Measurements from ENCODE around the gene RAB3GAP1. TPM values are rescaled to one million over a fixed set of nuclear protein-coding genes. Genes with fewer than 3 reads are reported as not detected.
"Not testable (repeated sequence)": the region's sequence is repeated elsewhere in the genome, so short reads cannot be mapped to it uniquely, and the experiment has no call there.

The RAB3GAP1 gene
- total RNA-seq, 1 donor from 2014 or later: 46.7 TPM

- Mint-ChIP-seq H3K4me1 (ENCODE audit: unreplicated experiment) (peaks cover 4% of the 10 kb centered on the region), H3K36me3 (ENCODE audit: unreplicated experiment) (peaks cover 15% of the 10 kb centered on the region), H3K27me3 (ENCODE audit: unreplicated experiment) (no peaks in the 10 kb centered on the region), H3K27ac (ENCODE audit: unreplicated experiment) (no peak overlapping the region), H3K4me3 (ENCODE audit: unreplicated experiment) (no peak overlapping the region), H3K9me3 (ENCODE audit: unreplicated experiment) (no peaks in the 10 kb centered on the region)
- TF ChIP-seq, protein P1, sequence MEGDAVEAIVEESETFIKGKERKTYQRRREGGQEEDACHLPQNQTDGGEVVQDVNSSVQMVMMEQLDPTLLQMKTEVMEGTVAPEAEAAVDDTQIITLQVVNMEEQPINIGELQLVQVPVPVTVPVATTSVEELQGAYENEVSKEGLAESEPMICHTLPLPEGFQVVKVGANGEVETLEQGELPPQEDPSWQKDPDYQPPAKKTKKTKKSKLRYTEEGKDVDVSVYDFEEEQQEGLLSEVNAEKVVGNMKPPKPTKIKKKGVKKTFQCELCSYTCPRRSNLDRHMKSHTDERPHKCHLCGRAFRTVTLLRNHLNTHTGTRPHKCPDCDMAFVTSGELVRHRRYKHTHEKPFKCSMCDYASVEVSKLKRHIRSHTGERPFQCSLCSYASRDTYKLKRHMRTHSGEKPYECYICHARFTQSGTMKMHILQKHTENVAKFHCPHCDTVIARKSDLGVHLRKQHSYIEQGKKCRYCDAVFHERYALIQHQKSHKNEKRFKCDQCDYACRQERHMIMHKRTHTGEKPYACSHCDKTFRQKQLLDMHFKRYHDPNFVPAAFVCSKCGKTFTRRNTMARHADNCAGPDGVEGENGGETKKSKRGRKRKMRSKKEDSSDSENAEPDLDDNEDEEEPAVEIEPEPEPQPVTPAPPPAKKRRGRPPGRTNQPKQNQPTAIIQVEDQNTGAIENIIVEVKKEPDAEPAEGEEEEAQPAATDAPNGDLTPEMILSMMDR (IDR thresholded peaks at IDR 0.05): no peak
- no peak for DNase-seq (ENCODE audit: extremely low spot score, unreplicated experiment)
Measured at GRCh38 chr2:135099802-135100483, 47.9 kb downstream of the RAB3GAP1 start.

DNA sequence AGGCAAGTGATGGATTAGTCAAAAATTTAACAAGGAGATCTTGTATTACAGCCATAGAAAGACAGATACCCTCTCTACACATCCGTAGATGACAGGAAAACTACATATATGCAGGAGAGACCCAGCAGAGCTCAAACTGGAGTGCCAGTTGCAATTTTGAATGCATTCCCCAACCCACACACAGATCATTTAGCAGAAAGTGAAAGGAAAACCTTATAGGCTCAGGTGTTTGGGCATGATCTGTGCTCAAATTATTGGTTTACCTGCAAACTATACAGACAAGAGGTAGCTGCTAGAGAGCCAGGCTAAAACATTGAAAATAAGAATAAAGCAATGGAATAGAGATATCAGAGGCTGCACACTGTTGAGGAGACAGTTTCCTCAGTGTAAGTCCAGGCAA lies 51.8 kb downstream of the RAB3GAP1 start:
- no peaks in the 10 kb centered on the region for H3K27me3 Mint-ChIP-seq (ENCODE audit: unreplicated experiment)
- TF ChIP-seq, protein P1 (IDR thresholded peaks at IDR 0.05): no peak
- H3K36me3 Mint-ChIP-seq (ENCODE audit: unreplicated experiment): peaks cover 15% of the 10 kb centered on the region
- DNase-seq (ENCODE audit: extremely low spot score, unreplicated experiment): no peak
- H3K4me3 Mint-ChIP-seq (ENCODE audit: unreplicated experiment): no peak overlapping the region
- peaks cover 3% of the 10 kb centered on the region for H3K4me1 Mint-ChIP-seq (ENCODE audit: unreplicated experiment)
- H3K9me3 Mint-ChIP-seq (ENCODE audit: unreplicated experiment): no peaks in the 10 kb centered on the region
- H3K27ac Mint-ChIP-seq (ENCODE audit: unreplicated experiment): no peak overlapping the region

GRCh38 chr2:135105513-135106316 lies 53.6 kb downstream of the RAB3GAP1 start:
- H3K36me3 Mint-ChIP-seq (ENCODE audit: unreplicated experiment): peaks cover 16% of the 10 kb centered on the region
- H3K9me3 Mint-ChIP-seq (ENCODE audit: unreplicated experiment); DNase-seq (ENCODE audit: extremely low spot score, unreplicated experiment); H3K4me1 Mint-ChIP-seq (ENCODE audit: unreplicated experiment); H3K27me3 Mint-ChIP-seq (ENCODE audit: unreplicated experiment); H3K4me3 Mint-ChIP-seq (ENCODE audit: unreplicated experiment); H3K27ac Mint-ChIP-seq (ENCODE audit: unreplicated experiment): not testable (repeated sequence)

GRCh38 chr2:135113322-135113721 lies 61.2 kb downstream of the RAB3GAP1 start:
- peaks cover 18% of the 10 kb centered on the region for H3K36me3 Mint-ChIP-seq (ENCODE audit: unreplicated experiment)
- no peak for DNase-seq (ENCODE audit: extremely low spot score, unreplicated experiment)
- H3K27ac Mint-ChIP-seq (ENCODE audit: unreplicated experiment): no peak overlapping the region
- H3K4me3 Mint-ChIP-seq (ENCODE audit: unreplicated experiment): no peak overlapping the region
- TF ChIP-seq, protein P1 (IDR thresholded peaks at IDR 0.05): no peak
- no peaks in the 10 kb centered on the region for H3K9me3 Mint-ChIP-seq (ENCODE audit: unreplicated experiment)
- no peaks in the 10 kb centered on the region for H3K27me3 Mint-ChIP-seq (ENCODE audit: unreplicated experiment)
- no peaks in the 10 kb centered on the region for H3K4me1 Mint-ChIP-seq (ENCODE audit: unreplicated experiment)

DNA sequence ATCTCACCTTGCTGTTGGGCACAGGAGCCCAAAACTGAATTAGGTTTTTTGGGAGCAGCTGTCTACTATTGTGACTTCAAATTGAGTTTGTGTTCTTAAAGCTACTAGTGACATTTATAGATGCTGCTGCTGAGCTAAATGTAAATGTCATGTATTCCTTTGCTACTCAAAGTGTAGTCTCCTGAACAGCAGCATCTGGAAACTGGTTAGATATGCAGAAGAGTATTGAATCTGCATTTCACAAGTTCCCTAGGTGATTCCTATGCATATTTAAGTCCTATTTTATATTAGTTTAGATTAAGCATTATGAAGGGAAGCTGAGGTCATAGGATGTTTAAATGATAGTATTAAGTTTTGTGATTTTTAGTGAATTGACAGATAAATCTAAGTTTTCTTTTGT lies 67.5 kb downstream of the RAB3GAP1 start:
- DNase-seq (ENCODE audit: extremely low spot score, unreplicated experiment): no peak
- H3K4me1 Mint-ChIP-seq (ENCODE audit: unreplicated experiment): peaks cover 2% of the 10 kb centered on the region
- TF ChIP-seq, protein P1 (IDR thresholded peaks at IDR 0.05): no peak
- no peaks in the 10 kb centered on the region for H3K27me3 Mint-ChIP-seq (ENCODE audit: unreplicated experiment)
- no peak overlapping the region for H3K4me3 Mint-ChIP-seq (ENCODE audit: unreplicated experiment)
- H3K9me3 Mint-ChIP-seq (ENCODE audit: unreplicated experiment): no peaks in the 10 kb centered on the region
- H3K27ac Mint-ChIP-seq (ENCODE audit: unreplicated experiment): no peak overlapping the region
- peaks cover 22% of the 10 kb centered on the region for H3K36me3 Mint-ChIP-seq (ENCODE audit: unreplicated experiment)
